ENCODE data around the gene HRH1. TPM values are rescaled to one million over a fixed set of nuclear protein-coding genes. Genes with fewer than 3 reads are reported as not detected.
"Not testable (repeated sequence)": the region's sequence is repeated elsewhere in the genome, so short reads cannot be mapped to it uniquely, and the experiment has no call there.

Gene HRH1
- total RNA-seq, 1 donor from 2014 or later = 2.6 TPM

DNA sequence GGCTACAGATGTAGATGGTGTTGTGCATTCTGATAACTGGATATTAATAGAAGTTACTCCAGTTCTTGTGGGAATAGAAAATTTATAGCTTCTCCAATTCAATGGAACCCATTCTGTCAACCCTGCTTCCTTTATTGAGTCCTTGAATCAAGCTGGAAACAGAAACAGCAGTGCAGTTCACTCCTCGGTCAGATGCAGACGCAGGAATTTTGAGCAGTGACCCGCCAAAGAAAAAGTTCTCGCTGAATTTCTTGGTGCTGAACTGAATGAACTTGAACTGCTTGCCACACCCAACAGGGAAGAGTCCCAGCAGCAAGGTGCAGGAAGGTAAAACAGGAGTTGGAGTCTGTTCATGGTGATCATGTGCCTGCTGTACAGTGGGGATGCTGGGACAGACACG, 10.3 kb downstream of the HRH1 start:
- FAIRE-seq (no peak), DNase-seq (ENCODE audit: low read depth) (no peak)
- TF ChIP-seq, protein P1, sequence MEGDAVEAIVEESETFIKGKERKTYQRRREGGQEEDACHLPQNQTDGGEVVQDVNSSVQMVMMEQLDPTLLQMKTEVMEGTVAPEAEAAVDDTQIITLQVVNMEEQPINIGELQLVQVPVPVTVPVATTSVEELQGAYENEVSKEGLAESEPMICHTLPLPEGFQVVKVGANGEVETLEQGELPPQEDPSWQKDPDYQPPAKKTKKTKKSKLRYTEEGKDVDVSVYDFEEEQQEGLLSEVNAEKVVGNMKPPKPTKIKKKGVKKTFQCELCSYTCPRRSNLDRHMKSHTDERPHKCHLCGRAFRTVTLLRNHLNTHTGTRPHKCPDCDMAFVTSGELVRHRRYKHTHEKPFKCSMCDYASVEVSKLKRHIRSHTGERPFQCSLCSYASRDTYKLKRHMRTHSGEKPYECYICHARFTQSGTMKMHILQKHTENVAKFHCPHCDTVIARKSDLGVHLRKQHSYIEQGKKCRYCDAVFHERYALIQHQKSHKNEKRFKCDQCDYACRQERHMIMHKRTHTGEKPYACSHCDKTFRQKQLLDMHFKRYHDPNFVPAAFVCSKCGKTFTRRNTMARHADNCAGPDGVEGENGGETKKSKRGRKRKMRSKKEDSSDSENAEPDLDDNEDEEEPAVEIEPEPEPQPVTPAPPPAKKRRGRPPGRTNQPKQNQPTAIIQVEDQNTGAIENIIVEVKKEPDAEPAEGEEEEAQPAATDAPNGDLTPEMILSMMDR (IDR thresholded peaks at IDR 0.05; ENCODE audit: insufficient read depth, low read length, severe bottlenecking) = no peak
- Histone ChIP-seq H3K36me3 (ENCODE audit: control insufficient read depth, insufficient read depth, low read length) (no peaks in the 10 kb centered on the region), H3K27me3 (ENCODE audit: control insufficient read depth, insufficient read depth, low read length) (no peaks in the 10 kb centered on the region), H3K4me3 (ENCODE audit: low read depth, low read length) (no peak overlapping the region)

DNA sequence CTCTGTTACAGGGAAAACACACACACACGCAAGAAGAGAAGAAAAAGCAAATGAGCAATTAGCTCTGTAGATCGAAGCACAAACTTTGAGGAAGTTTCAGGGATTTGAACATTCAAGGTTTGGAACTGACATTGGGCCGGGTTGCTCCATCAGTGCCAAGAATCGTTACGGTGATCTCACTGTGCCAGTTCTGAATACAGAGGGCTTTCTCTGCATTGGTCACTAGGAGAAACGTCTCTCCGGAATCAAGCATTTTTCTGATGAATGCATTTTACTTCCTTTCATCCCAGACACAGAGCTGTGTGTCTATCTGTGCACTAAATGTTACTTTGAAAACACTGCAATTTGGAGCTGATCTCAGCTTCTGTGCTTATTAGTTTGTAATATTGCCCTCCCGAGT, 11.2 kb downstream of the HRH1 start:
- TF ChIP-seq, protein P1 (IDR thresholded peaks at IDR 0.05; ENCODE audit: insufficient read depth, low read length, severe bottlenecking) = no peak

DNA sequence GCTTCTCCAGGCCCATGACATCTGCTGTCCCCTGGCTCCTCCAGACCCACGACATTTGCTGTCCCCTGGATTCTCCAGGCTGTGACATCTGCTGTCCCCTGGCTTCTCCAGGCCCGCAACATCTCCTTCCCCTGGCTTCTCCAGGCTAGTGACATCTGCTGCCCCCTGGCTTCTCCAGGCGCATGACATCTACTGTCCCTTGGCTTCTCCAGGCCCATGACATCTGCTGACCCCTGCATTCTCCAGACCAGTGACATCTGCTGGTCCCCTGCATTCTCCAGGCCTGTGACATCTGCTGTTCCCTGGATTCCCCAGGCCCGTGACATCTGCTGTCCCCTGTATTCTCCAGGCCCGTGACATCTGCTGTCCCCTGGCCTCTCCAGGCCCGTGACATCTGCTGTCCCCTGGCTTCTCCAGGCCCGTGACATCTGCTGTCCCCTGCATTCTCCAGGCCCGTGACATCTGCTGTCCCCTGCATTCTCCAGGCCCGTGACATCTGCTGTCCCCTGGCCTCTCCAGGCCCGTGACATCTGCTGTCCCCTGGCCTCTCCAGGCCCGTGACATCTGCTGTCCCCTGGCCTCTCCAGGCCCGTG, 12.6 kb downstream of the HRH1 start:
- H3K4me3 ChIP-seq (ENCODE audit: low read depth, low read length); H3K36me3 ChIP-seq (ENCODE audit: control insufficient read depth, insufficient read depth, low read length); FAIRE-seq; DNase-seq (ENCODE audit: low read depth); H3K27me3 ChIP-seq (ENCODE audit: control insufficient read depth, insufficient read depth, low read length): not testable (repeated sequence)

More for the DNA sequence above, 11.2 kb downstream of the HRH1 start:
- no peak for DNase-seq (ENCODE audit: low read depth)
- Histone ChIP-seq H3K4me3 (ENCODE audit: low read depth, low read length) (no peak overlapping the region), H3K27me3 (ENCODE audit: control insufficient read depth, insufficient read depth, low read length) (no peaks in the 10 kb centered on the region), H3K36me3 (ENCODE audit: control insufficient read depth, insufficient read depth, low read length) (no peaks in the 10 kb centered on the region)
- FAIRE-seq = no peak

DNA sequence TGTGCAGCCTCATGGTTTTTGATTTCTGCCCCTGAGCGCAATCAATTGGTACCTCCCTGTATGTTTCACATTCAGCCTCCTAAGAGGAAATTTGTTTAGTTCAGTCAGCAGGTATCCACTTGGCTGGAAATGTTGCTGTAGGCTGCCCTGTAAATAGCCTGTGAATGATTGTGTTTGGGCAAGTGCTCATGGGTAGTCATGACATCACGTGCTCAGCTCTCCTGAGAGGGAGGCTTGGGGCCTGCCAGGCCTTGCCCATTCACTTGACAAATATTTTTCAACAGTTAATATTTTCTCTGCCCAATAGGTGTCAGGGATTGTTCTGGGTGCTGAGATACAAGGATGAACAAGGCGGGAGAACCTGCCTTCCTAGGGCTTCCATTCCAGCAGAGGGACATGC, 13.3 kb downstream of the HRH1 start:
- TF ChIP-seq, protein P1 (IDR thresholded peaks at IDR 0.05; ENCODE audit: insufficient read depth, low read length, severe bottlenecking) = no peak
- Histone ChIP-seq H3K36me3 (ENCODE audit: control insufficient read depth, insufficient read depth, low read length) (no peaks in the 10 kb centered on the region), H3K27me3 (ENCODE audit: control insufficient read depth, insufficient read depth, low read length) (no peaks in the 10 kb centered on the region), H3K4me3 (ENCODE audit: low read depth, low read length) (no peak overlapping the region)
- FAIRE-seq = no peak
- peak; percentile 88 for DNase-seq (ENCODE audit: low read depth)

DNA sequence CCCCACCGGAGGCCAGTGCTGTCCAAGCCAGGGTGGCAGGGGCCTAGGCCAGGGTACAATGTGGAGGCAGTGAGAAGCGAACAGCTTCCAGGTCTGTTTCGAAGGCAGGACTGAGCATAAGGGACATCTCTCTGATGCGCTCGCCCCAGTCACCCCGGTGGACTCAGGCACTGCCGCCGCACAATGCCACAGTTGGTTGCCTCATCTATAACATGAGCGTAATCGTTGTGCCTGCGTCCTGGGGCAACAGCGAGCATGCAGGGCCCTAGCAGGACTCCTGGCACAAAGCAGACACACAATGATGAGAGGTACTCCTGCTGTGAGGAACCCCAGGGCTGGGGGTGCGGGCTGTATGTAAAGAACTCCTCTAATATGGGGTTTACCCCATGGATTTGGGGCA, 14.1 kb downstream of the HRH1 start:
- DNase-seq (ENCODE audit: low read depth) (no peak), FAIRE-seq (no peak)
- no peaks in the 10 kb centered on the region for H3K36me3 ChIP-seq (ENCODE audit: control insufficient read depth, insufficient read depth, low read length)
- no peaks in the 10 kb centered on the region for H3K27me3 ChIP-seq (ENCODE audit: control insufficient read depth, insufficient read depth, low read length)
- TF ChIP-seq, protein P1 (IDR thresholded peaks at IDR 0.05; ENCODE audit: insufficient read depth, low read length, severe bottlenecking) = no peak
- no peak overlapping the region for H3K4me3 ChIP-seq (ENCODE audit: low read depth, low read length)

DNA sequence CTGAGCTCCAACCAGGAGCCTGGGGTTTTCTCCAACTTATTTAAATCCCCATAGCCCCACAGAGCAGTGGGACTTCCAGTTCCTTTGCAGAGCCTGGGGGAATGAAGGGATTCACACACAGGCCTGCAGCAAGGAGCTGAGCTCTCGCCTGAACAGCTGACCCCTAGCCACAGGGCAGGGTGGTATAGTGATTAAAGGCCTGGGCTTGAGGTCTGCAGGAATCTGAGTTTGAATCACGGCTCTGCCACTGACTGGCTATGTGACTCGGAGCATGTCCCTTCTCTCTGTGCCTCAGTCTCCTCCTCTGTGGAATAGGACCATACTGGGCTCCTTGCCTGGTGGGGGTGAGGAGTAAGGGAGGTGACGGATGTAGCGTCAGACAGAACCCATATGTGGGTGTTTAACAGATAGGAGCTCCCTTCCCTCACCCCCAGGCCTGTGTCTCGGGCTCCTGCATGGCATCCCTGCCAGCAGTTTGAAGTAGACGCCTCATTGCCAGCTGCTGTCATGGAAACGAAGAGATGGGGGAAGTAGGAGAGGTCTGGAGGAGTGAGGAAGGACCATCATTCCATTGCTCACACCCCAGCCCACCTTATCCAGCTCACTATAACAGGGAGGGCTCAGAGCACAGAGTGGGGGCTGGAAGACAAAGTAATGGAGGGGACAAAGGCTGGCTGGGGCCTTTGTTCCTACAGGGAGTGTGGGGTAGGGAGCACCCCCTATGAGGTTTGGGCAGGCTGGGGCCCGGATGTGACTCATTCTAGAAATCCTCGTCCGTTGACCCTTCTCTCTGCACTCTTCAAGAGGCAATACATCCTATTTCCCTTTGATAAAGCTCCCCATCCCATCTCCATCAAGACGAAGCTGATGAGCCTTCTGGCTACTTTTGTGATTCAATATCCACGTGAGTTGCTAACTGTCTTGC, 14.8 kb downstream of the HRH1 start:
- H3K27me3 ChIP-seq (ENCODE audit: control insufficient read depth, insufficient read depth, low read length) = no peaks in the 10 kb centered on the region
- FAIRE-seq = peak; percentile 18
- no peak for DNase-seq (ENCODE audit: low read depth)
- no peak overlapping the region for H3K4me3 ChIP-seq (ENCODE audit: low read depth, low read length)
- H3K36me3 ChIP-seq (ENCODE audit: control insufficient read depth, insufficient read depth, low read length) = no peaks in the 10 kb centered on the region
- TF ChIP-seq, protein P1 (IDR thresholded peaks at IDR 0.05; ENCODE audit: insufficient read depth, low read length, severe bottlenecking) = no peak
